H1 (cell line): ENCODE results near the gene CARD14. TPM values are rescaled to one million over a fixed set of nuclear protein-coding genes. Genes with fewer than 3 reads are reported as not detected.

Experiments
- CBX8 ChIP-seq: fragments of 300-800, 300-1000 bp; sonication (generic); IDR thresholded peaks from 2 replicates; pipeline ENCODE4 v1.7.1; 2016; ENCODE audit warnings: low read depth, low read length, borderline replicate concordance
- CHD2 ChIP-seq: IDR thresholded peaks from 2 replicates; pipeline ENCODE4 v1.6.1; 2012; ENCODE audit warnings: low read length, improper control_type of control experiment
- CREB1 ChIP-seq: IDR thresholded peaks from 2 replicates; pipeline ENCODE4 v1.6.1; 2012; ENCODE audit warnings: inconsistent platforms
- CTBP2 ChIP-seq: IDR thresholded peaks from 2 replicates; pipeline ENCODE4 v1.7.0; 2011; ENCODE audit warnings: borderline replicate concordance, mild to moderate bottlenecking, moderate library complexity, mixed read lengths, low read length; ENCODE audit not compliant: insufficient read depth, insufficient read length
- NANOG ChIP-seq: IDR thresholded peaks from 2 replicates; pipeline ENCODE4 v1.6.1; 2011; ENCODE audit warnings: low read length, low read depth, mild to moderate bottlenecking, inconsistent platforms; ENCODE audit not compliant: insufficient read depth, poor library complexity, severe bottlenecking
- NRF1 ChIP-seq: IDR thresholded peaks from 2 replicates; pipeline ENCODE4 v1.6.1; 2011; ENCODE audit warnings: mild to moderate bottlenecking, low read depth, low read length, improper control_type of control experiment
- SIX5 ChIP-seq: IDR thresholded peaks from 2 replicates; pipeline ENCODE4 v1.6.1; 2011; ENCODE audit warnings: mild to moderate bottlenecking, low read depth, low read length
- SP2 ChIP-seq: IDR thresholded peaks from 2 replicates; pipeline ENCODE4 v1.6.1; 2012; ENCODE audit warnings: mild to moderate bottlenecking, low read length, inconsistent platforms
- polyA plus RNA-seq, 7 experiments: library from polyadenylated mRNA; depleted of rRNA in 3 of 7; stranded (reverse) in 5 of 7; unstranded in 2 of 7; fragments of >200 nt in 5 of 7; fragments of 200-250 nt in 2 of 7; gene quantifications; 1 replicate in 5 of 7; 2 replicates in 1 of 7; 4 replicates in 1 of 7; pipeline versions ENCODE4 v1.2.1 to v1.2.3, GENCODE V29; 2011 to 2013; ENCODE audit warnings: missing spikeins in 2 of 7, mixed read lengths in 2 of 7
- total RNA-seq: library from RNA; stranded (reverse); fragmentation: NEBNext Ultra II Directional; extraction: Animal tissue kit (Norgen Biotek cat#: 25700); gene quantifications from 2 replicates; pipeline ENCODE4 v1.2.1, GENCODE V29; 2021
- TF ChIP-seq, protein P1 (sequence below): fragments of 300-600 bp; sonication (generic); IDR thresholded peaks from 2 replicates; pipeline ENCODE4 v1.7.1; 2012; ENCODE audit warnings: low read length, moderate library complexity, mild to moderate bottlenecking, inconsistent platforms; ENCODE audit not compliant: insufficient replicate concordance
- TF ChIP-seq, protein P2 (sequence below), 3 experiments: IDR thresholded peaks; 1 replicate in 2 of 3; 2 replicates in 1 of 3; pipeline versions ENCODE4 v1.5.1 to v1.6.1; 2011; ENCODE audit warnings: low read length in 3 of 3, mild to moderate bottlenecking in 3 of 3, inconsistent platforms in 2 of 3, low read depth in 1 of 3, moderate library complexity in 1 of 3; ENCODE audit not compliant: insufficient read depth in 1 of 3; ENCODE audit errors: control extremely low read depth in 1 of 3

CARD14 gene
- total and polyA plus RNA-seq, 2 of the 8 experiments (the other 6 are each of a cell fraction or from before 2014, with no cell fraction given), result 0.08 TPM; not detected in 1

DNA sequence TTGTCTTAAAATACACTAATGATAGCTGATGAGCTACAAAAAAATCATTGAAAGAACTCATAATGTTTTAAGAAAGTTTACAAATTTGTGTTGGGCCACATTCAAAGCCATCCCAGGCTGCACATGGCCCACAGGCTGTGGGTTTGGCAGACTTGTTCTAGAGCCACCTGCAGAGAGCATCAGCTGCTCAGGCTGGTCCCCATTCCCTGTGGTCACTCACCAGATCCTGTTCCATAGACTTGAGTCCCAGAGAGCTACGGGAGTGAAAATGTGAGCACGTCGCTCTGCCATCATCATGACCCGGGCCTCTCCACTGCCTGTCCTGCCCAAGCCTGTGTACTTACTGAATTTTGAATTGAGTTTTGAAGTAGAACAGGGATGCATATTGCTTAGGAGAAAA lies 57.3 kb downstream of the CARD14 start (continued):
- TF ChIP-seq, protein P1, sequence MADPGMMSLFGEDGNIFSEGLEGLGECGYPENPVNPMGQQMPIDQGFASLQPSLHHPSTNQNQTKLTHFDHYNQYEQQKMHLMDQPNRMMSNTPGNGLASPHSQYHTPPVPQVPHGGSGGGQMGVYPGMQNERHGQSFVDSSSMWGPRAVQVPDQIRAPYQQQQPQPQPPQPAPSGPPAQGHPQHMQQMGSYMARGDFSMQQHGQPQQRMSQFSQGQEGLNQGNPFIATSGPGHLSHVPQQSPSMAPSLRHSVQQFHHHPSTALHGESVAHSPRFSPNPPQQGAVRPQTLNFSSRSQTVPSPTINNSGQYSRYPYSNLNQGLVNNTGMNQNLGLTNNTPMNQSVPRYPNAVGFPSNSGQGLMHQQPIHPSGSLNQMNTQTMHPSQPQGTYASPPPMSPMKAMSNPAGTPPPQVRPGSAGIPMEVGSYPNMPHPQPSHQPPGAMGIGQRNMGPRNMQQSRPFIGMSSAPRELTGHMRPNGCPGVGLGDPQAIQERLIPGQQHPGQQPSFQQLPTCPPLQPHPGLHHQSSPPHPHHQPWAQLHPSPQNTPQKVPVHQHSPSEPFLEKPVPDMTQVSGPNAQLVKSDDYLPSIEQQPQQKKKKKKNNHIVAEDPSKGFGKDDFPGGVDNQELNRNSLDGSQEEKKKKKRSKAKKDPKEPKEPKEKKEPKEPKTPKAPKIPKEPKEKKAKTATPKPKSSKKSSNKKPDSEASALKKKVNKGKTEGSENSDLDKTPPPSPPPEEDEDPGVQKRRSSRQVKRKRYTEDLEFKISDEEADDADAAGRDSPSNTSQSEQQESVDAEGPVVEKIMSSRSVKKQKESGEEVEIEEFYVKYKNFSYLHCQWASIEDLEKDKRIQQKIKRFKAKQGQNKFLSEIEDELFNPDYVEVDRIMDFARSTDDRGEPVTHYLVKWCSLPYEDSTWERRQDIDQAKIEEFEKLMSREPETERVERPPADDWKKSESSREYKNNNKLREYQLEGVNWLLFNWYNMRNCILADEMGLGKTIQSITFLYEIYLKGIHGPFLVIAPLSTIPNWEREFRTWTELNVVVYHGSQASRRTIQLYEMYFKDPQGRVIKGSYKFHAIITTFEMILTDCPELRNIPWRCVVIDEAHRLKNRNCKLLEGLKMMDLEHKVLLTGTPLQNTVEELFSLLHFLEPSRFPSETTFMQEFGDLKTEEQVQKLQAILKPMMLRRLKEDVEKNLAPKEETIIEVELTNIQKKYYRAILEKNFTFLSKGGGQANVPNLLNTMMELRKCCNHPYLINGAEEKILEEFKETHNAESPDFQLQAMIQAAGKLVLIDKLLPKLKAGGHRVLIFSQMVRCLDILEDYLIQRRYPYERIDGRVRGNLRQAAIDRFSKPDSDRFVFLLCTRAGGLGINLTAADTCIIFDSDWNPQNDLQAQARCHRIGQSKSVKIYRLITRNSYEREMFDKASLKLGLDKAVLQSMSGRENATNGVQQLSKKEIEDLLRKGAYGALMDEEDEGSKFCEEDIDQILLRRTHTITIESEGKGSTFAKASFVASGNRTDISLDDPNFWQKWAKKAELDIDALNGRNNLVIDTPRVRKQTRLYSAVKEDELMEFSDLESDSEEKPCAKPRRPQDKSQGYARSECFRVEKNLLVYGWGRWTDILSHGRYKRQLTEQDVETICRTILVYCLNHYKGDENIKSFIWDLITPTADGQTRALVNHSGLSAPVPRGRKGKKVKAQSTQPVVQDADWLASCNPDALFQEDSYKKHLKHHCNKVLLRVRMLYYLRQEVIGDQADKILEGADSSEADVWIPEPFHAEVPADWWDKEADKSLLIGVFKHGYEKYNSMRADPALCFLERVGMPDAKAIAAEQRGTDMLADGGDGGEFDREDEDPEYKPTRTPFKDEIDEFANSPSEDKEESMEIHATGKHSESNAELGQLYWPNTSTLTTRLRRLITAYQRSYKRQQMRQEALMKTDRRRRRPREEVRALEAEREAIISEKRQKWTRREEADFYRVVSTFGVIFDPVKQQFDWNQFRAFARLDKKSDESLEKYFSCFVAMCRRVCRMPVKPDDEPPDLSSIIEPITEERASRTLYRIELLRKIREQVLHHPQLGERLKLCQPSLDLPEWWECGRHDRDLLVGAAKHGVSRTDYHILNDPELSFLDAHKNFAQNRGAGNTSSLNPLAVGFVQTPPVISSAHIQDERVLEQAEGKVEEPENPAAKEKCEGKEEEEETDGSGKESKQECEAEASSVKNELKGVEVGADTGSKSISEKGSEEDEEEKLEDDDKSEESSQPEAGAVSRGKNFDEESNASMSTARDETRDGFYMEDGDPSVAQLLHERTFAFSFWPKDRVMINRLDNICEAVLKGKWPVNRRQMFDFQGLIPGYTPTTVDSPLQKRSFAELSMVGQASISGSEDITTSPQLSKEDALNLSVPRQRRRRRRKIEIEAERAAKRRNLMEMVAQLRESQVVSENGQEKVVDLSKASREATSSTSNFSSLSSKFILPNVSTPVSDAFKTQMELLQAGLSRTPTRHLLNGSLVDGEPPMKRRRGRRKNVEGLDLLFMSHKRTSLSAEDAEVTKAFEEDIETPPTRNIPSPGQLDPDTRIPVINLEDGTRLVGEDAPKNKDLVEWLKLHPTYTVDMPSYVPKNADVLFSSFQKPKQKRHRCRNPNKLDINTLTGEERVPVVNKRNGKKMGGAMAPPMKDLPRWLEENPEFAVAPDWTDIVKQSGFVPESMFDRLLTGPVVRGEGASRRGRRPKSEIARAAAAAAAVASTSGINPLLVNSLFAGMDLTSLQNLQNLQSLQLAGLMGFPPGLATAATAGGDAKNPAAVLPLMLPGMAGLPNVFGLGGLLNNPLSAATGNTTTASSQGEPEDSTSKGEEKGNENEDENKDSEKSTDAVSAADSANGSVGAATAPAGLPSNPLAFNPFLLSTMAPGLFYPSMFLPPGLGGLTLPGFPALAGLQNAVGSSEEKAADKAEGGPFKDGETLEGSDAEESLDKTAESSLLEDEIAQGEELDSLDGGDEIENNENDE, result no peak
- TF ChIP-seq CTBP2 (no peak), CBX8 (no peak), NRF1 (no peak), CREB1 (no peak), NANOG (no peak), SIX5 (no peak), SP2 (no peak), CHD2 (no peak)
- TF ChIP-seq, protein P2, sequence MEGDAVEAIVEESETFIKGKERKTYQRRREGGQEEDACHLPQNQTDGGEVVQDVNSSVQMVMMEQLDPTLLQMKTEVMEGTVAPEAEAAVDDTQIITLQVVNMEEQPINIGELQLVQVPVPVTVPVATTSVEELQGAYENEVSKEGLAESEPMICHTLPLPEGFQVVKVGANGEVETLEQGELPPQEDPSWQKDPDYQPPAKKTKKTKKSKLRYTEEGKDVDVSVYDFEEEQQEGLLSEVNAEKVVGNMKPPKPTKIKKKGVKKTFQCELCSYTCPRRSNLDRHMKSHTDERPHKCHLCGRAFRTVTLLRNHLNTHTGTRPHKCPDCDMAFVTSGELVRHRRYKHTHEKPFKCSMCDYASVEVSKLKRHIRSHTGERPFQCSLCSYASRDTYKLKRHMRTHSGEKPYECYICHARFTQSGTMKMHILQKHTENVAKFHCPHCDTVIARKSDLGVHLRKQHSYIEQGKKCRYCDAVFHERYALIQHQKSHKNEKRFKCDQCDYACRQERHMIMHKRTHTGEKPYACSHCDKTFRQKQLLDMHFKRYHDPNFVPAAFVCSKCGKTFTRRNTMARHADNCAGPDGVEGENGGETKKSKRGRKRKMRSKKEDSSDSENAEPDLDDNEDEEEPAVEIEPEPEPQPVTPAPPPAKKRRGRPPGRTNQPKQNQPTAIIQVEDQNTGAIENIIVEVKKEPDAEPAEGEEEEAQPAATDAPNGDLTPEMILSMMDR (IDR thresholded peaks at IDR 0.05; ENCODE audit: control extremely low read depth in 1 of 3, insufficient read depth in 1 of 3, low read depth in 1 of 3, low read length in 3 of 3), result no peak
